OCI-LY1 (cell line): ENCODE data around the gene EXOC6B.

Source experiments
- H2AFZ ChIP-seq: fragments of 200-600 bp; sonication (generic), shearing (Covaris generic); 2 replicates; pipeline ENCODE4 v1.6.0; 2014; ENCODE audit warnings: antibody characterized with exemption, mild to moderate bottlenecking, low read length
- H3F3A ChIP-seq: fragments of 200-600 bp; sonication (generic), shearing (Covaris generic); 2 replicates; pipeline ENCODE4 v1.6.0; 2014; ENCODE audit warnings: mild to moderate bottlenecking, antibody characterized with exemption, low read length, moderate library complexity; ENCODE audit not compliant: insufficient read depth
- H3K27ac ChIP-seq: fragments of 200-600 bp; sonication (generic); 2 replicates; pipeline ENCODE4 v1.5.1; 2014; ENCODE audit warnings: low read length, mixed run types, mild to moderate bottlenecking, low read depth; ENCODE audit not compliant: poor library complexity, severe bottlenecking
- H3K27me3 ChIP-seq: fragments of 200-600 bp; sonication (generic); 2 replicates; pipeline ENCODE4 v1.6.0; 2014; ENCODE audit warnings: antibody characterized with exemption, mild to moderate bottlenecking, low read length, moderate library complexity; ENCODE audit not compliant: insufficient read depth
- H3K36me3 ChIP-seq: fragments of 200-600 bp; sonication (generic); 2 replicates; pipeline ENCODE4 v1.6.1; 2014; ENCODE audit warnings: mild to moderate bottlenecking, antibody characterized with exemption, low read length, moderate library complexity, mixed read lengths; ENCODE audit not compliant: insufficient read depth
- H3K4me1 ChIP-seq: fragments of 200-600 bp; sonication (generic); 2 replicates; pipeline ENCODE4 v1.5.1; 2014; ENCODE audit warnings: mild to moderate bottlenecking, low read length, moderate library complexity; ENCODE audit not compliant: insufficient read depth, severe bottlenecking
- H3K4me2 ChIP-seq: fragments of 200-600 bp; sonication (generic), shearing (Covaris generic); 2 replicates; pipeline ENCODE4 v1.6.1; 2014; ENCODE audit warnings: low read length
- H3K4me3 ChIP-seq: fragments of 200-600 bp; sonication (generic); 2 replicates; pipeline ENCODE4 v1.5.1; 2014; ENCODE audit warnings: low read length, low read depth, mild to moderate bottlenecking, mixed read lengths; ENCODE audit not compliant: poor library complexity, severe bottlenecking
- H3K79me2 ChIP-seq: fragments of 200-600 bp; shearing (Covaris generic); 2 replicates; pipeline ENCODE4 v1.6.1; 2016; ENCODE audit warnings: mixed run types, low read length, mixed read lengths; ENCODE audit not compliant: insufficient read depth
- H3K9ac ChIP-seq: fragments of 200-600 bp; sonication (generic), shearing (Covaris generic); 2 replicates; pipeline ENCODE4 v1.6.1; 2014; ENCODE audit warnings: mild to moderate bottlenecking, low read length, mixed read lengths
- H3K9me2 ChIP-seq: fragments of 200-600 bp; sonication (generic), shearing (Covaris generic); 2 replicates; pipeline ENCODE4 v1.6.1; 2014; ENCODE audit warnings: low read depth, mild to moderate bottlenecking, low read length, mixed read lengths
- H3K9me3 ChIP-seq: fragments of 200-600 bp; shearing (Covaris generic); 2 replicates; pipeline ENCODE4 v1.6.1; 2014; ENCODE audit warnings: low read length, mixed read lengths
- H4K20me1 ChIP-seq: fragments of 200-600 bp; sonication (generic), shearing (Covaris generic); 2 replicates; pipeline ENCODE4 v1.6.0; 2016; ENCODE audit warnings: mild to moderate bottlenecking, low read length; ENCODE audit not compliant: insufficient read depth
- EZH2 ChIP-seq: fragments of 200-600 bp; sonication (generic), shearing (Covaris generic); IDR thresholded peaks from 2 replicates; pipeline ENCODE4 v1.8.0; 2017; ENCODE audit warnings: borderline replicate concordance, mixed run types, mild to moderate bottlenecking, antibody characterized with exemption, low read length, moderate library complexity, mixed read lengths
- TF ChIP-seq, protein P1 (sequence below): fragments of 200-600 bp; sonication (generic), shearing (Covaris generic); IDR thresholded peaks from 2 replicates; pipeline ENCODE4 v1.5.1; 2017; ENCODE audit warnings: mild to moderate bottlenecking, antibody characterized with exemption, low read length, moderate library complexity, mixed read lengths

The EXOC6B gene

DNA sequence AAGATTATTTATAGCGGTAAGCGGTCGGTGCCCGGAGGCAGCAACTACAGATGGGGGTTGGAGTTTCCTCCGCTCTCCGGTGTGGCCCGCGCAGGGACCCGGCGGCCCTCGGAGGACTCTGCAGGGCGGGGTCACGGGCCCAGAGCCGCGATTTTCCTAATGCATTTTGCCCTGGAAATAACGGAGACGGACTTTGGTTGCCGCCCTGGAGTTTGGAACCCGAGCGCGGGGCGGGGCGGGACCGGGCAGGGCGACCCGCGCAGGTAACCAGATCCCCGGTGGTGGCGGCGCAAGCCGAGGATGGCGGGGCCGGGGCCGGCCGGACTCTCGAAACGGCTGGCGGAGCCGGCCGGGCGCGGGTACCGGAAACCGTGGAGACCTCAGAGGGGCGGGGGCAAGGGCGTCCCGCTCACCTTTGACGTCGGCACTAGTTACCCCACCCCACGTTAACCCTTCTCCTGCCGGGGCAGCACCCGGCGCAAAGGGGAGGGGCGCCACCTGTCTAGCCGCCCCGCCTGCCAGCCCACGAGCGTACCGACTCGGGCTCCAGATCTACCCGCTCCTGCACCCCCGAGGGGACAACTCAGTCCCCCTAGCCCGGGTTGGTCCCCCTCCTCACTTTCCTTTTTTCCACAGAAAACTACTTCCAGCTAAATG lies 681.1 kb downstream of the EXOC6B start:
- H3K4me1 ChIP-seq: no peaks in the 10 kb centered on the region
- no peak overlapping the region for H3K9ac ChIP-seq
- no peaks in the 10 kb centered on the region for H4K20me1 ChIP-seq
- H3K9me2 ChIP-seq: no peaks in the 10 kb centered on the region
- H3K27me3 ChIP-seq: no peaks in the 10 kb centered on the region
- H3K4me3 ChIP-seq: no peak overlapping the region
- H3K4me2 ChIP-seq: no peak overlapping the region
- no peak for TF ChIP-seq EZH2
- TF ChIP-seq, protein P1, sequence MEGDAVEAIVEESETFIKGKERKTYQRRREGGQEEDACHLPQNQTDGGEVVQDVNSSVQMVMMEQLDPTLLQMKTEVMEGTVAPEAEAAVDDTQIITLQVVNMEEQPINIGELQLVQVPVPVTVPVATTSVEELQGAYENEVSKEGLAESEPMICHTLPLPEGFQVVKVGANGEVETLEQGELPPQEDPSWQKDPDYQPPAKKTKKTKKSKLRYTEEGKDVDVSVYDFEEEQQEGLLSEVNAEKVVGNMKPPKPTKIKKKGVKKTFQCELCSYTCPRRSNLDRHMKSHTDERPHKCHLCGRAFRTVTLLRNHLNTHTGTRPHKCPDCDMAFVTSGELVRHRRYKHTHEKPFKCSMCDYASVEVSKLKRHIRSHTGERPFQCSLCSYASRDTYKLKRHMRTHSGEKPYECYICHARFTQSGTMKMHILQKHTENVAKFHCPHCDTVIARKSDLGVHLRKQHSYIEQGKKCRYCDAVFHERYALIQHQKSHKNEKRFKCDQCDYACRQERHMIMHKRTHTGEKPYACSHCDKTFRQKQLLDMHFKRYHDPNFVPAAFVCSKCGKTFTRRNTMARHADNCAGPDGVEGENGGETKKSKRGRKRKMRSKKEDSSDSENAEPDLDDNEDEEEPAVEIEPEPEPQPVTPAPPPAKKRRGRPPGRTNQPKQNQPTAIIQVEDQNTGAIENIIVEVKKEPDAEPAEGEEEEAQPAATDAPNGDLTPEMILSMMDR: no peak
- H2AFZ ChIP-seq: no peak overlapping the region
- no peaks in the 10 kb centered on the region for H3K9me3 ChIP-seq
- H3K36me3 ChIP-seq: no peaks in the 10 kb centered on the region
- H3K79me2 ChIP-seq: no peaks in the 10 kb centered on the region
- no peak overlapping the region for H3K27ac ChIP-seq
- H3F3A ChIP-seq: no peaks in the 10 kb centered on the region

DNA sequence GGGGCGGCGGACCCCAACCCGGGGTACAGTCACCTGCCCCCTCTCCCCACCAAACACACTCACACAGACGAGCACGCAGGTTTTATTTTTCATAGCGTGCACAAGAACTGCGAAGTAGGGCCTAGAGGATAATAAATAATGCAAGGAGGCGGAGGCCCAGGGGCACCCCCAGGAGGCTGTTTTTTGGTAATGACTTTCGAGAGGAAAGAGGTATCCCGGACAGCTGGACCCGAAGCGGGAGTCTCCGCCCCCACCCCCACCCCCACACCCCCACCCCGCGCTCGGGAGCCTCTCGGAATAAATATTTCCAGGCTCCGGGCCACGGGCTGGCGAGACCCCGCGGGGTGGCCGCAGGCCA lies 681.6 kb downstream of the EXOC6B start:
- H3K27ac ChIP-seq: no peak overlapping the region
- no peaks in the 10 kb centered on the region for H3F3A ChIP-seq
- no peak overlapping the region for H3K4me3 ChIP-seq
- no peaks in the 10 kb centered on the region for H3K79me2 ChIP-seq
- TF ChIP-seq, protein P1: no peak
- TF ChIP-seq EZH2: no peak
- H3K27me3 ChIP-seq: no peaks in the 10 kb centered on the region
- H4K20me1 ChIP-seq: no peaks in the 10 kb centered on the region
- no peak overlapping the region for H3K4me2 ChIP-seq
- no peaks in the 10 kb centered on the region for H3K9me3 ChIP-seq
- H3K9ac ChIP-seq: no peak overlapping the region
- H2AFZ ChIP-seq: no peak overlapping the region
- H3K9me2 ChIP-seq: no peaks in the 10 kb centered on the region
- no peaks in the 10 kb centered on the region for H3K36me3 ChIP-seq
- no peaks in the 10 kb centered on the region for H3K4me1 ChIP-seq

DNA sequence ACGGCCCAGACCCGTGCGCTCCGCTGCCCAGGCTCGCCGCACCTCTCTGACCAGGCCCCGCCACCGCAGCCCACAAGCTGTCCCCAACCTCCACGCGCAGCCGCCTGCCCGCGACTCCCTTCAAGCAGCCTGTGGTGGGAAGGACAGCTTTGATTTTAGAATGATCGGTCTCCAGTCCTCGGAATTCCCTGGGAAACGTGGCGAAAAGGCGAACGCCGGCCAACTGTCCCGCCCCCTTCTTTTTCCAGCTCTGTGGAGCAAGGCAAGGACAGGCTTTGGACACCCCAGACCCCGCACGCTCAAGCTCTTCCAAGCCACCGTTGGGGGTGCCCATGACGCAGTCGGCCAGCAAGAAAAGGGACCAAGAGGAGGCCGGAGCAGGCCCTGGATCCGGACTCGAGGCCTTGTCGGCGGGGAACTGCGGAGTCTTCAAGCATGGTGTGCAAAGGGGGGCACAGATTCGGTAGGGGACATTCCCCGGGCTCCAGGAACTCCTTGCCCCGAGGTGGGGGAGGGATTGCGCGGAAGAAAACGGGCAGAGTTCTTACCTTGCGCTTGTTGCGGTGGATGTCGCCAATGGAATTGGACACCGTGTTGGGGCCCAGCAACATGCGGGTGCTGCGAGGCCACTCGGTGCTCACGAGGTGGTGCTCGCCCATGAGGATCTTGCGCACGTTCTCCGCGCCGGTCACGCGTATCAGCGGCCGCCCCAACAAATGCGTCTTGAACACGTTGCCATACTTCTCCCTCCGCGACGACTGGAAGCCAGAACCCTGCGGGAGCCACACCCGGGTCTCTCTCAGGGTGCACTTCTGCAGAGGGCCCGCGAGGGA lies 682.2 kb downstream of the EXOC6B start:
- H3K79me2 ChIP-seq: no peaks in the 10 kb centered on the region
- no peak overlapping the region for H3K4me2 ChIP-seq
- H3K27me3 ChIP-seq: no peaks in the 10 kb centered on the region
- no peaks in the 10 kb centered on the region for H3K9me2 ChIP-seq
- TF ChIP-seq EZH2: no peak
- TF ChIP-seq, protein P1: no peak
- no peak overlapping the region for H3K4me3 ChIP-seq
- no peak overlapping the region for H3K27ac ChIP-seq
- H3K9ac ChIP-seq: no peak overlapping the region
- no peaks in the 10 kb centered on the region for H3K4me1 ChIP-seq
- no peaks in the 10 kb centered on the region for H4K20me1 ChIP-seq
- H2AFZ ChIP-seq: no peak overlapping the region
- H3K9me3 ChIP-seq: no peaks in the 10 kb centered on the region
- no peaks in the 10 kb centered on the region for H3K36me3 ChIP-seq
- no peaks in the 10 kb centered on the region for H3F3A ChIP-seq
